GM19467 (cell line): ENCODE data around the gene RASSF4.

Source experiments
- ATAC-seq: cut with Tn5 transposase; IDR thresholded peaks from one replicate; pipeline ENCODE4 v1.9.1; 2021; ENCODE audit warnings: mild to moderate bottlenecking, moderate library complexity; ENCODE audit not compliant: unreplicated experiment

Gene RASSF4

DNA sequence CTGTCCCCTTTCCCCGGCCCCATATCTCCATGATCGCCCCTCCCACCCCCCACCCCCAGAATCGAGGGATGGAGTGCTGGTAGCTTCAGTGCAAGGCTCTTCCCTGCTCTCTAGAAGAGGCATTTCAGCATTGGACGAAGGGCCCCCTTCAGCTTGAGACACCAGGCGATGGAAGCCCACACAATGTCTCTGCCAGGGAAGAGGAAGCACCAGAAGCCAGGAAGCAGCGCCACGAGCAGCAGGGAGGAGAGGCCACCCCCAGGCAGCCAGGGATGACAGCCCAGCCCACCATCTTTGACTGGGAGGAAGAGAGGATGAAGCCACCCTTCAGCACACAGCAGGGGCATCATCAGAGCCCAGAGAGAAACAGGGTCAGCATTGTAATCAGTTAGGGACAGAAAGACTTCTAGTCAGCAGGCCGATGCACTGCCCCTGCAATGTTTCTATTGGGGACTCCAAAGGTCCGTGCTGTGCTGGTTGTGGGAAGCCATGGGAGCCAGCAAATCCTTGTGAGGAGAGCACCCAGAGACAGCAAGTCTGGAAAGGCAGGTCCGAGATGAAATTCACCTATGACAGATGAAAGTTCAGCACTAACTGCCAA, 32.8 kb upstream of the RASSF4 start:
- ATAC-seq: no peak

GRCh38 chr10:44927352-44927751, 32.2 kb upstream of the RASSF4 start:
- no peak for ATAC-seq

- ATAC-seq: no peak
Measured at GRCh38 chr10:44928462-44928861, 31.1 kb upstream of the RASSF4 start.

DNA sequence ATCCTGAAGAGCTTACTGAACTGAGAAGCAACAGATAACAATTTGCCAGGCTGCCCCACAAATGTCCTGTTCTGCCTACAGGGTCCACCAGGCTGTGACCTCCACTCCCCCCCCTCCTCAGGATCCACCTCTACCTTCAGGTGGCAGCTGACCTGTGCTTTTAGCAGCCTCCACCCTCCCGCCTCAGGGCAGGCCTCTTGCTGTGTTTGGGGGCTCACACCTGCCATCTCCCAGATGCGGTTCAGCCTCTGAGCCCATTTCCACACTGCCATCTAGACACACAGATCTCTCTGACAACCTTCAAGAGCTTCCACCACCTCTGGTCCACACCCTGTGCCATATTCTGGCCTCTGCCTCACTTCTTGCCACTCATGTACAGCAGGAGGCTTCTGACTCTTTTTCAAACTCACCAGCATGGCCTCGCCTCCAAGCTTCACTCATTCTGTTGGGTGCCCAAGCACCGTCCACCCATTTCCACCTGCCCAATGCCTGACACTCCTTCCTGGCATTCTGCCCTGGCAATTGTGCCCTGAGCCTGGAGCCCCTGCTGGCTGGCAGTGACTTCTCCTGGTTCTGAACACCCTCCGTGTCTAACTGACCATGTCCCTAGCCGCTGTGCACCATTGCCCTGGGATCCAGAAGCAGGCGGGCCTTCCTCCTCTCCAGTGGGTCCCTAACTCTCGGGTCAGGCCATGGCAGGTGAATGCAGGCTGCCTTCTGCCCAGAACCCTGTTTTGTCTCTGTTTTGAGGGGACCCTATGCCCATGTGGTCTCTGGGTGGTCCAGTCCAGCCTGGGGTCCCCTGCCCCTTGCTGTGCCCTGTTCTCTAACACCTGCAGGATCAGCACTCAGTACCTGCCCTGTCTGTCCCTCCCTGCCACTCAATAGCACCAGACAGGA, 30.0 kb upstream of the RASSF4 start:
- ATAC-seq: no peak

- ATAC-seq: no peak
Measured at GRCh38 chr10:44930904-44931620, 28.5 kb upstream of the RASSF4 start.

GRCh38 chr10:44931621-44932516, 27.7 kb upstream of the RASSF4 start:
- ATAC-seq: no peak

DNA sequence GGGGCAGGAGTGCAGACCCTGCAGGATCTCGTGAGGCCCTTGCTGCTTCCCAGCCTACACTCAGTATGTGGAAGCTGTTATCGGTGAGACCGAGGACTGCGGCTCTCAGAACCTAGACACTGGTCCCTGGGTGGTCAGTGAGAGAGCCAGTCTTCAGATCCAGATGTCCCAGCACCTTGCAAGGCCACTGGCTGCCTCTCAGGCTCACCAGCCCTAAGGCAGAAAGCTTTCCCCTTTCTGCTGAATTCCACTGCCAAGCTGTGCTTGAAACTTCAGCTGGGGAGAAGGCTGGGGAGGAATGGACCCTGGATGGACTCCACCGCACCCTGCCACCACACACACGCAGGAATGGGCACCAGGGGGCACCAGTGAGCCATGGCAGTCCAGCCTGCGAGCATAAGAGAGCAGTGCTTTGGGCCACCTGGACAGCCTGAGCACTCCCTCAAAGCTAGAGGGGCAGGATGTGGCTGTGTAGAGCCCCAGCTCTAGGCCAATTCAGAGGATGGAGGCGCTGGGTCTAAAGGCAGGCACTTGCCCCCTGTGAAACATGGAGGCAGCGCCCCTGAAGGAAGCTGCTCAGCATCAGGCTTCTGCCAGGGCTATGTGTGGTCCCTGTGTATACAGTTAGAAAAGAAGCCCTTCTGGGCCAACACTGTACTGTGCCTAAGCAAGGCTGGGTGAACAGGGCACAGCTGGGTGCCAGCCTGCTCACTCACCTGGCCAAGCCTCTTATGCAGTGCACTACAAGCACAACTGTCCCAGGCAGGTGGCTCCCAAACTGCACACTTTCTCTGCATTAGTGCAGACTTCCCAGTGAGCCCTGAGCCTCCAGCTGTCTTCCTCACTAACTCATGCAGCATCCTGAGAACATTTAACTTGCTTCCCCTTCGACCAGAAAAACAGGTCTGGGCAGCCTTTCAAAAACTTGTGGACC, 26.8 kb upstream of the RASSF4 start:
- peak; percentile 92 for ATAC-seq

- no peak for ATAC-seq
Measured at GRCh38 chr10:44933451-44934321, 25.9 kb upstream of the RASSF4 start.

DNA sequence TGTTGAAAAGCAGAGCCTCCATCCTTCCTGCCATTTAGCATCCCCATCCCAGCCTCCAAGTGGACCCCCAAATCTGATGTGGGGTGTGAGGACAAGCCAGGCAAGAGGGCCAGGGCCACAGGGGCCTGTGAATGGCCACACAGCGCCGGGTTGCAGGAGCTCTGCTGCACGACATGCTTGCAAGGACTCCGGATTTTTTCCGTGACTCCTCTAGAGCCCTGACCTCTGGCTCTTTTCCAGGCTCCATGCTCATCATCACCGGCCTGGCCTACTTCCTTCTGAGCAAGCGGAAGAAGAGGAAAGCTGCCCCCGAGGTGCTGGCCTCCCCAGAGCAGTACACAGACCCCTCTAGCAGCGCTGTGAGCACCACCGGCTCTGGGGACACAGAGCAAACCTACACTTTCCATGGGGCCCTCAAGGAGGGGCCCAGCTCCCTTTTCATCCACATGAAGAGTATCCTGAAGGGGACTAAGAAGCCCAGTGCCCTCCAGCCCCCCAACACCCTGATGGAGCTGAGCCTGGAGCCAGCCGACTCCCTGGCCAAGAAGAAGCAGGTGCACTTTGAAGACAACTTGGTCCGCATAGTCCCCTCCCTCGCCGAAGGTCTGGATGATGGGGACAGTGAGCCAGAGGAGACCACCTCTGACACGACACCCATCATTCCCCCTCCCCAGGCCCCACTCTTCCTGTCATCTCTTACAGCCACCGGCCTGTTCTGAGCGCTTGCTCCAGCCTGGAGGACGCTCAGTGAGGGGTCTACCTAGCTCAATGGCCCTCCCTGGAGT, 25.0 kb upstream of the RASSF4 start:
- ATAC-seq: no peak

DNA sequence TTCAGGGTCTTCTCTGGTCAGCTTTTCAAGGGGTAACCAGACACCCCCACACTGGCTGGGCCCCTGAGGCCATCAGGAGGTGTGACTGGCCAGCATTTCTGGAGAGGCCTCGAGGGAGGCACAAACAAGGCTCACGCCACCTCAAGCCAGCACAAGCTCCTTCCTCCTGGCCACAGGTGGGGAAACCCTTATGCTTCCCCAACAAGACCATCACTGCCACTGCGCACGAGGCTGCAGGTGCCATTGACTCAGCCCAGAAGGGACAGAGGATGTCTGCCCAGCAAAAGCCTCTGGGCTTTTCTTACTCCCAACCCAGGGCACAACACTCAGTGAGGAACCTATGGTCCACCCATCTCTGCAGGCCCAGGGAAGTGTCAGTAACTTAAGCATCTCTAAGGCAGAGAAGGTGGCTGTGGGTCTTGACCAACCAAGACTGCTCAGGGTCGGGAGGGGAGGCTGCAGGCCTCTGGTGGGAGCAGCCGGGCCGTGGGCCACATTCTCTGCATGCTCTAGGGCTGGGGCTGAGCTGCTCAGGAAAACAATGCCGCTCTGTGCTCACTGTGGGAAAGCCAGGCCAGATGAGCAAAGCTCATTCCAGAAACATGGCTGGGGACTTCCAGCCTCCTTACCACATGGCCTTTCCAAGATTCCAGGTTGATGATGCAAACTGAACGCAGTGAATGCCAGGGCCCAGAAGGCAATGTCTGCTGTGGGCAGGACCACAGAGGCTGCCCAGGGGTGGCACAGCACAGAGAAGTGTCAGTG, 24.2 kb upstream of the RASSF4 start:
- no peak for ATAC-seq

GRCh38 chr10:44935966-44936295, 23.7 kb upstream of the RASSF4 start:
- no peak for ATAC-seq

- ATAC-seq: no peak
Measured at GRCh38 chr10:44936314-44936975, 23.2 kb upstream of the RASSF4 start.

- ATAC-seq: no peak
Measured at GRCh38 chr10:44937196-44938005, 22.2 kb upstream of the RASSF4 start.

- ATAC-seq: no peak
Measured at GRCh38 chr10:44938956-44939355, 20.6 kb upstream of the RASSF4 start.

DNA sequence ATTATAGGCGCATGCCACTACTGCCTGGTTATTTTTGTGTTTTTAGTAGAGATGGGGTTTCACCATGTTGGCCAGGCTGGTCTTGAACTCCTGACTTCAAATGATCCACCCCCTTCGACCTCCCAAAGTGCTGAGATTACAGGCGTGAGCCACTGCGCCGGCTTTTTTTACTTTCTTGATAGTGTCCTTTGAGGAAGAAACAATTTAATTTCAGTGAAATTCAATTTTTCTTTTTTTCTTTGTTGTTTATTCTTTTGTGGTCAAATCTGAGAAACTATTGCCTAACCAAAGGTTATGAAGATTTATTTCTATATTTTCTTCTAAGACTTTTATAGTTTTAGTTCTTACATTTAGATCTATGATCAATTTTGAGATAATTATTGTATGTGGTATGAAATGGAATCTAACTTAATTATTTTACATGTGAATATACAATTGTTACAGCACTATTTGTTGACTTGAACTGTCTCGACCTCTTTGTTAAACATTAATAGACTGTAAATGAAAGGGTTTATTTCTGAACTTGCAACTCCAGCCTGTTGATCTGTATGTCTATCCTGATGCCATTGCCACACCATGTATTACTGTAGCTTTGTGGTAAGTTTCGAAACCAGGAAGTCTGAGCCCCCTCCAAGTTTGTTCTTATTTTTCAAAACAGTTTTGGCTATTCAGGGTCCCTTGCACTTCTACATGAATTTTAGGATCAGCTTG, 19.8 kb upstream of the RASSF4 start:
- no peak for ATAC-seq
